Measurements from ENCODE around the gene ART4. TPM values are rescaled to one million over a fixed set of nuclear protein-coding genes. Genes with fewer than 3 reads are reported as not detected.
A peak's percentile ranks its signal among the peaks of the same experiment; 100 is the strongest.

ART4 gene
- polyA plus RNA-seq, 1 donor from 2014 or later, result not detected

GRCh38 chr12:14834509-14834908 is 8.8 kb downstream of the ART4 start:
- Histone ChIP-seq H3K4me3 (ENCODE audit: low read length) (peak overlapping the region; percentile 26), H2AFZ (ENCODE audit: low read depth, low read length) (no peak overlapping the region), H3K9ac (ENCODE audit: low read length) (no peak overlapping the region), H3K79me2 (replicated peaks; ENCODE audit: insufficient read depth, low read length) (no peaks in the 10 kb centered on the region), H3K27me3 (ENCODE audit: insufficient read depth, low read depth, low read length) (no peaks in the 10 kb centered on the region), H3K36me3 (ENCODE audit: insufficient read depth, low read length) (no peaks in the 10 kb centered on the region), H3K9me3 (ENCODE audit: low read length) (no peaks in the 10 kb centered on the region), H3K4me2 (ENCODE audit: low read length) (peak overlapping the region; percentile 2), H3K27ac (ENCODE audit: low read length) (no peak overlapping the region), H3K9me2 (ENCODE audit: insufficient read depth, low read length) (no peaks in the 10 kb centered on the region), H3F3A (ENCODE audit: insufficient read depth, low read length, poor library complexity, severe bottlenecking) (no peaks in the 10 kb centered on the region), H4K20me1 (ENCODE audit: insufficient read depth) (no peaks in the 10 kb centered on the region)
- no peak for TF ChIP-seq POLR2AphosphoS5 (IDR thresholded peaks at IDR 0.05)
- TF ChIP-seq SMC3 (conservative IDR thresholded peaks at IDR 0.05; ENCODE audit: poor library complexity), result no peak
- TF ChIP-seq EP300 (conservative IDR thresholded peaks at IDR 0.05; ENCODE audit: poor library complexity, severe bottlenecking), result no peak
- TF ChIP-seq REST (IDR thresholded peaks at IDR 0.05; ENCODE audit: borderline replicate concordance), result no peak
- no peak for TF ChIP-seq TAF1 (IDR thresholded peaks at IDR 0.05; ENCODE audit: low read depth)

GRCh38 chr12:14833952-14834351 is 9.4 kb downstream of the ART4 start:
- H3K4me2 ChIP-seq (ENCODE audit: low read length), result no peak overlapping the region
- TF ChIP-seq MXI1 (conservative IDR thresholded peaks at IDR 0.05; ENCODE audit: poor library complexity, severe bottlenecking) (no peak), SMC3 (conservative IDR thresholded peaks at IDR 0.05; ENCODE audit: poor library complexity) (no peak), RAD21 (conservative IDR thresholded peaks at IDR 0.05) (no peak), REST (IDR thresholded peaks at IDR 0.05; ENCODE audit: borderline replicate concordance) (no peak), TAF1 (IDR thresholded peaks at IDR 0.05; ENCODE audit: low read depth) (no peak), EZH2 (IDR thresholded peaks at IDR 0.05; ENCODE audit: borderline replicate concordance, insufficient read depth, low read length, poor library complexity, severe bottlenecking) (no peak), POLR2AphosphoS5 (IDR thresholded peaks at IDR 0.05) (no peak), CTCF (IDR thresholded peaks at IDR 0.05; ENCODE audit: poor library complexity, severe bottlenecking) (no peak), EP300 (conservative IDR thresholded peaks at IDR 0.05; ENCODE audit: poor library complexity, severe bottlenecking) (no peak)
- H3K27ac ChIP-seq (ENCODE audit: low read length), result no peak overlapping the region

More at GRCh38 chr12:14833952-14834351, 9.4 kb downstream of the ART4 start:
- no peaks in the 10 kb centered on the region for H3K79me2 ChIP-seq (replicated peaks; ENCODE audit: insufficient read depth, low read length)
- no peaks in the 10 kb centered on the region for H3K9me2 ChIP-seq (ENCODE audit: insufficient read depth, low read length)
- no peak overlapping the region for H2AFZ ChIP-seq (ENCODE audit: low read depth, low read length)
- H3K27me3 ChIP-seq (ENCODE audit: insufficient read depth, low read depth, low read length), result no peaks in the 10 kb centered on the region
- H4K20me1 ChIP-seq (ENCODE audit: insufficient read depth), result no peaks in the 10 kb centered on the region
- H3K4me3 ChIP-seq (ENCODE audit: low read length), result no peak overlapping the region
- no peaks in the 10 kb centered on the region for H3K36me3 ChIP-seq (ENCODE audit: insufficient read depth, low read length)
- no peaks in the 10 kb centered on the region for H3F3A ChIP-seq (ENCODE audit: insufficient read depth, low read length, poor library complexity, severe bottlenecking)
- H3K9me3 ChIP-seq (ENCODE audit: low read length), result no peaks in the 10 kb centered on the region
- no peak overlapping the region for H3K9ac ChIP-seq (ENCODE audit: low read length)

All from neural cell (in vitro differentiated cells).